Measurements from ENCODE around the gene NEU3.
A peak's percentile ranks its signal among the peaks of the same experiment; 100 is the strongest.
"Not testable (repeated sequence)": the region's sequence is repeated elsewhere in the genome, so short reads cannot be mapped to it uniquely, and the experiment has no call there.

The NEU3 gene

DNA sequence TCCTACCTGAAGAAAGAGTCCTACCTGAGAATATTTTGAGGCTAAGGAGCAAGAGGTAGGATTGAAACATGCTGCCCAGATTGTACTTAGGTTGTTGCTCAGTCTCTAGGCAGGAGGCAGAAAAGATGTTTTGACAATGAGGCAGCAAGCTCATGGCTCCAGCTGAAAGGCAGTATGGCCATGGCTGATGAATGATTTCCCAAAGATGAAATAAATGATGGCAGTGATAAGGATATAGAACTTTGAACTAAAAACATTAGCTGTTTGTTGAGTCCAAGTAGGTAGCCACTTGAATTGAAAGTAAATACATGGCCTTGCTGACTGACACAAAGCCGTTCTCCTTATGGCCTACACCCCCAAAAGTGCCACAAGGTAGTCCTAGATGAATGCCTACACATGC lies 6.8 kb upstream of the NEU3 start:
- no peak for DNase-seq (ENCODE audit: low read depth, low spot score)

DNA sequence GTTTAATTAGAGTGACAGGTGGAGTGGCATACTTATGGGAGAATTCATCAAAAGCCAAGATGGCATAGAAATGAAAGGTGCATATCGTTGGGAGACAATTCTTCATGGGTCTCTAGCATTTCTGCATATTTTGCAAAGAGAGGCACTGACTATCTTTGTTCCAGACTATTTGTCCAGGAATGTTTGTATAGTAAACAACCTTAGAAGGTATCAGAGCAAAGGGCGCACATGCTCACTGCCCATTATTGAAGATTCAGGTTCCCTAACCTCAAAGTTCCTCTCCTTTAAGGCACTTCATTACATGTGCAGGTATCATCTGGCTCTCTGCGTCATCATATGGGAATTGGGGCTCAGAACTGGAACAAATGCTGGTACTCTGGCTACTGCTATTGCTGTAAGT lies 4.7 kb upstream of the NEU3 start:
- no peak for DNase-seq (ENCODE audit: low read depth, low spot score)

DNA sequence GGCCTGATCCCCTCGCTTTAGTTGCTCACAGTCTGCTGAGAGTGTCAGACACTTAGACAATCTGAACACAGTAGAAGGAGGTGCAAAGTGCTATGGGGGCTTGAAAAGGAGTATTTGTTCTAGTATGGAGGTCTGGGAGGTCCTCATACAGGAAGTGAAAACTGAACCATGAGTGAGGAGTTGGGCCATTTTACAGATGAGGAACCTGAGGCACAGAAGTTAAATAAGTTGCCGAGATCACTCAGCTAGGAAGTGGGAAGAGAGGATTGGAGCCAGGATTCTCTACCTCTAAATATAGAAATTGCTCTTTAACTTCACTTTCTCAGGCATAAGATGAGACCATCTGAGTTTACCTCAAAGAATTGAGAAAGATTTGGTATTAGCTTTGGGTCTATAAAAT lies 4.0 kb upstream of the NEU3 start:
- no peak for DNase-seq (ENCODE audit: low read depth, low spot score)

DNA sequence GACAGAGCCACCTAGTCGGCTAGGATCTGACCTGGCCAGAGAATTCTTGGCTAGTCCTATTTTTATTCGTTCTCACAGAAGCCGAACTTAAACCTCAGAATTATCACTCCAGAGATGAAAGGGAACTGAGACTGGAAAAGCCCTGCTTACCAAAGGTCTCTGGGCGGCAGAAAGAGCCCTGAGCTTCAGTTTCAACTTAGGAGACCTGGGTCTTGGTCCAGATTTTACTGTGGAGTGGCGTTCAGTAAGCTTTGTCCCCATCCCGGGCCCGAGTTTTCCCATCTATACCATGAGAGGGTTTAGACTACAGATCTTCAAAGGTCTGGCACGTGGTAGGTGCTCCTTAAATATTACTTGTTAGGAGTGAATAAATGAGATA lies 516 bp downstream of the NEU3 start:
- no peak for DNase-seq (ENCODE audit: low read depth, low spot score)

DNA sequence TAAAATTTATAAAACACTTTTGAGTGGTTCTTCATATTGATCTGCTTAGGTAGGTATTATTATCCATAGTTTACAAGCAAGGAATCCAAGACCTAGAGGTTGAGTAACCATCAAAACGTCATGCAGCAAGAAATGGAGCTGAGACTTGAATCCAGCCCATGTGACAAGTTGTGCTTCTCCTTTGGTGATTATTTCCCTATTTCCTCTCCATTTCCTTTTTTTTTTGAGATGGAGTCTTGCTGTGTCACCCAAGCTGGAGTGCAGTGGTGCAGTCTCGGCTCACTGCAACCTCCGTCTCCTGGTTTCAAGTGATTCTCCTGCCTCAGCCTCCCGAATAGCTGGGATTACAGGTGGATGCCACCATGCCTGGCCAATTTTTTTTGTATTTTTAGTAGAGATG lies 1.4 kb downstream of the NEU3 start:
- not testable (repeated sequence) for DNase-seq (ENCODE audit: low read depth, low spot score)

DNA sequence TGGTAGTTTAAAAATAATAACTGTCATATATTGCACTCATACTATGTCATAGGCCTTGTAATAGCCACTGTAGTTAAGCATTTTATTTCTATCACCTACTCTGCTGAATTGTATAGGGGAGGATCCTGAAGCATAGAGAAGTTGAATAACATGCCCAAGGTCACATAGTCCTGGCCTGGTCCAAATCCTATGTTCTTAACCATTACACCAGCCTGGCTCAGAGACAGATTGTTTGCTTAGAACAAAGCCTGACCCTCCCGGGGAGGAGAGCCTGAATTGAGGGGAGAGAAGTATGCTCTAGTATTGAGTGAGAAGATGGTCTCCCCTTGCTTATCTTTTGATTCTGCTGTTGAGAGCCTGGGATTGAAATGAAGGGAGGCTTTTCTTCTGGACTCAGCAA lies 2.2 kb downstream of the NEU3 start:
- DNase-seq (ENCODE audit: low read depth, low spot score) = no peak

DNA sequence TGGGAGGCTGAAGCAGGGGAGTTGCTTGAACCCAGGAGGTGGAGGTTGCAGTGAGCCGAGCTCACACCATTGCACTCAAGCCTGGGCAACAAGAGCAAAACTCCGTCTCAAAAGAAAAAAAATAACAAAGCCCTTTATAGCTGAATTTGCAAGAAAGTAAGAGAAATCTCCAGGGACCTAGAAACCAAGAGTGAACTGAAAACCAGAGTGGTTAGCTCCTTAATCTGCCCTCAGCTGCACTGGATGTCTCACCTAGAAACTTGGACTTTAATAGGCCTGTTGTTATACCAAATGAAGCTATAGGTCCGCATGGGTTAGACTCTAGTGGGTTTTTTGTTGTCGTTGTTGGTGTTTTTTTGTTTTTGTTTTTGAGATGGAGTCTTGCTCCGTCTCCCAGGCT lies 4.1 kb downstream of the NEU3 start:
- no peak for DNase-seq (ENCODE audit: low read depth, low spot score)

DNA sequence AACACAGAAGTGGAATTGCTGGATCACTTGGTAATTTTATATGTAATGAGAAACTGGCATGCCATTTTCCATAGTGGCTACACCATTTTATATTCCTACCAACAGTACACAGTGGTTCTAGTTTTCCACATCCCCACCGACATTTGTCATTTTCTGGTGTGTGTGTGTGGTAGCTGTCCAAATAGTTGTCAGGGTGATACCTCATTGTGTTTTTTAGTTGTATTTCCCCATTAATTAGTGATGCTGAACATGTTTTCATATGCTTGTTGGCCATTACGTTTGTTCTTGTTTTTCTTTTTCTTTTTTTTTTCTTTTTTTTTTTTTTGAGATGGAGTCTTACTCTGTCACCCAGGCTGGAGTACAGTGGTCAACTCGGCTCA lies 12.2 kb downstream of the NEU3 start:
- no peak for DNase-seq (ENCODE audit: low read depth, low spot score)

DNA sequence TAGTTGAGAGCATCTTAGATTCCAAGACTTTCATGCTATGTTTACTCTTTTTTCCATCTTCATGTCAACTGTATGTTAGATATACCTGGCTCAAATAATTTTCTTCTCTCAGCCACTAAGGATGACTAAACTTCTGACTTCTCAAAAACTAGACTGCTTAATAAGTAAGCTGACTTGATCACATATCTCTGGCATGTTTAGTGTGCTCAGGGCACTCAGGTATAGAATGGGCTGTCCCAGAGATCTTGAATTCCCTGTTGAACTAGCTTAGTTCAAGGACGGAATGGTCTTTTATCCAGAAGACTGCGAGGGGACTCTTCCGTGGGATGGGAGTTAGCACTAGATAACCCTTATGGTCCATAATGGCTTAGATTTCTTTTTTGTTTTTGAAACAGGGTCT lies 13.0 kb downstream of the NEU3 start:
- no peak for DNase-seq (ENCODE audit: low read depth, low spot score)

DNA sequence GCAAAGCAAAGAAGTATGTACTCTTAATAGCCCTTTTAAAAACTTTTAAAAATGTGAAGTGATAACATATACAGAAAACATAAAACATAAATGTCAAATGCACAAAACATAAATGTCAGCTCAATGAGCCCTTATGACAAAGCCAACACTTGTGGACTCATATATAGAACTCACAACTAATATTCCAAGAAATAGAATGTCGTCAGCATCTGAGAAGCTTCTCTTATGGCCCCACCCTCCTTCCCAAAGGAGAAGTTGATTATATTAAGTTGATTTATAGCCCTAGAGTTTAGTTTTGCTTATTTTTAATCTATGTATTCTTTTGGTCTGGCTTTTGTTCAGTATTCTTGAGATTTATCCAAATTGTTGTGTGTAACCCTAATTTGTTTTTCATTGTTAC lies 13.8 kb downstream of the NEU3 start:
- no peak for DNase-seq (ENCODE audit: low read depth, low spot score)

DNA sequence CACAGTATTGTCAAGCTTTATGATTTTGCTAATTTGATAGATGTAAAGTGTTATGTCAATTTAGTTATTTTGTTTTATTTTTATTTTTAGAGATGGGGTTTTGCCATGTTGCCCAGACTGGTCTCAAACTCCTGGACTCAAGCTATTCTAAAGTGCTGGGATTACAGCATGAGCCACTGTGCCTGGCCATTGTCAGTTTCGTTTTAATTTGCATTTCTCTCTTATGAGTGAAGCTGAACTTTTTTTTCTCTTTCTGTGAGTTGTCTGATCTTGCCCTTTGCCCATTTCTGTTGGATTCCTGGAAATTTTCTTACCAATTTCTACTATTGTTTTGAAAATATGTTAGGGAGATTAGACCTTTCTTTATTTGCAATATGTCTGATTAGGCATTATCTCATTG lies 15.5 kb downstream of the NEU3 start:
- DNase-seq (ENCODE audit: low read depth, low spot score) = no peak

DNA sequence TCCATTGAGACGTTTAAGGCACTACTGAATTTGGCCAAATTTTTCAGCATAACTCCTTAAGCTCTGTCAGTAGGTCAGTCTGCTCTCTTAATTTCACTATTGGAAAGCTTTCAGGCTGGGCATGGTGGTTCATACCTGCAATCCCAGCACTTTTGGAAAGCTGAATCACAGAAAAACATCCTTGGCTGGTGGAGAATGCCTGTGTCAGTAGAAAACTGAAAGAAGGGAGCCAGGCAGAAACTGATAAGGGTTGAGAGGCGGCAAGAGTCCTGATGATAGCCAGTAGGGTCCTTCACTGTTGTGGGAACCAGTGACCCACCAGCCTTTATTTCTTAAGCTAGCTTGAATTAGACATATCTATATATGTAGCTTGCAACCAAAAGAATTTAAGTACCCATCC lies 22.6 kb downstream of the NEU3 start:
- DNase-seq (ENCODE audit: low read depth, low spot score) = no peak

DNA sequence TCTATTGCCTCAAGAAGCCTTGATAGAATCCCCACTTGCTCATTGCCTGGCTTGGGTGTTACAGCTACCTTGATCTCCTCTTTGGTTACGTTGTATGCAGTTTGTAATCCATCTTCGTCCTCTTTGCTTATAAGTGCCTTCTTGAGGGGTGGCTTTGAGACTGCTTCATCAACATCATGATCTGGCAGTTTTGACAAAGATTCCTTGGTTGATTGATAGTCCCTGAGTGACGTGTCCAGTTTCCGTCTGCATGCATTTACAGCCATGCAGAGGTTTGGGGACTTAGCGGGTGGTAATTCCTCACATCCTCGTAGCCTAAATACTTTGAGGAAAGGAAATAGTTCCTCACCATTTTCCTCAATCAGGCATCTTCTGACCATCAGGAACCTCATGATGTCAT lies 23.1 kb downstream of the NEU3 start:
- no peak for DNase-seq (ENCODE audit: low read depth, low spot score)

DNA sequence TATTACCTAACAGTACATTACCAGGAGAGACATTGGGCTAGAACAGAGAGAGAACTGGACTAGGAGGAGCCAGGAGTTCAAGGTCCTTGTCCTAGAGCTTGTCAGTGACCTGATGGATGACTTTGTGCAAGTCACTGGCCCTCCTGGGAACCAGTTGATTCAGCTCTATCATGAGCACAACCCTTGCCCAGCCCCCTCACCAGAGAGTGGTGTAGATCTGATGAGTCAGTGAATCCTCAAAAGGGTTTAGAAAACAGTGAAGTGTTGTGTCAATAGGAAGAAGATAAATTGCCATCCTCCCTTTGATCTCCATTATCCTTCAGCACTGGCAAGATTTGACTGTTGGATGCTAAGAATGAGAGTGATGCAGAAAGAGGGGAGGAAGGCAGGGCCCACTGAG lies 24.3 kb downstream of the NEU3 start:
- no peak for DNase-seq (ENCODE audit: low read depth, low spot score)

DNA sequence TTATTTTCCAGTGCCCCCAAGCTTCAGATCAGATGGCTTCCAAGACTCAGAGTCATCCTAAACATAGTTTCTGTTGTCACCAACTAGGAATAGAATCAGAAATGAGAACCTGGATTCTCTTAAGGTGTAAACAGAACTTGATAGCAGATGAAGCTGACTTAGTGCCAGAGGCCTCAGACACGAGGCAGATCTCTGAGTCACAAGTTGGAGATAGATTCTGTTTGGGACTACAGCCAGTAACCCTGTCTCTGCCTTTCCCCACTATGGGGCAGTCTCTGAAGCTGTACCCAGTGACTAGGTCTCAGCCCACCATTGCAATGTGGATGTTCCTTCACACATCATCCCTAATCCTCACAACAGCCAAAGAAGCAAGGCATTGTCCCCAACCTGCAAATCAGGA lies 25.4 kb downstream of the NEU3 start:
- DNase-seq (ENCODE audit: low read depth, low spot score) = no peak

DNA sequence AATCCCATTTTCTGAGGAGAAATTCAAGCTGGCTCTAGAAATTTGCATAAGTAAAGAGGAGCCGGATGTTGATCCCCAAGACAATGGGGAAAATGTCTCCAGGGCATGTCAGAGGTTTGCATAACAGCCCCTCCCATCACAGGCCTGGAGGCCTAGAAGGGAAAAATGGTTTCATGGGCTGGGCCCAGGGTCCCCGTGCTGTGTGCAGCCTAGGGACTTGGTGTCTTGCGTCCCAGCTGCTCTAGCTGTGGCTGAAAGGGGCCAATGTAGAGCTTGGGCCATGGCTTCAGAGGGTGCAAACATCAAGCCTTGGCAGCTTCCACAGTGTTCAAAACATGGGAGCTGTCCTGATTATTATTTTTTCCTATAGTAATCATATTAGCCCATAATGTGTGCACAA lies 30.5 kb downstream of the NEU3 start:
- DNase-seq (ENCODE audit: low read depth, low spot score) = not testable (repeated sequence)

DNA sequence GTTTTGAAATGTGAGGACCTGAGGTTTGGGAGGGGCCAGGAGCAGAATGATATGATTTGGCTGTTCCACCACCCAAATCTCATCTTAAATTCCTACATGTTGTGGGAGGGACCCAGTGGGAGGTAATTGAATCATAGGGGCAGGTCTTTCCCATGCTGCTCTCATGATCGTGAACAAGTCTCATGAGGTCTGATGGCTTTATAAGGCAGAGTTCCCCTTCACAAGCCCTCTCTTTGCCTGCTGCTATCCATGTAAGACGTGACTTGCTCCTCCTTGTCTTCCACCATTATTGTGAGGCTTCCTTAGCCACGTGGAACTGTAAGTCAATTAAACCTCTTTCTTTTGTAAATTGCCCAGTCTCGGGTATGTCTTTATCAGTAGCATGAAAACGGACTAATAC lies 31.6 kb downstream of the NEU3 start:
- DNase-seq (ENCODE audit: low read depth, low spot score) = not testable (repeated sequence)

DNA sequence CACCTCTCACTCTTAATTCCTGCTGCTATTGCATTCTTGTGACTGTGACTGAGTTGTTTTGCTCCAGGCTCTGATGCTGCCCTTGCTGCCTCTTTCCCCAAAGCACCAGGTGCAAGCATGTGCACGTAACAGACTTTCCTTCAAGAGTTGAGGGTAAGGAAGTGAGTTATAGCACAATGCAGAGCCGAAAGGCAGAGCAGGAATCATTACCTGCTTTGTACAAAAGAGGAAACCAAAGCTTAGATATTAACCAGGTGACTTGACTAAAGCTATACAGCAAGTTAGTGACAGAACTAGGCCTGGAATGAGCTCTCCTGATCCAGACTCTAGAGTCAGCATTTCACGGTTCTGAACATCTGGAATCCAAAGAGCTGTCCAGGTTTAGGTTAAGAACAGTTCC lies 33.6 kb downstream of the NEU3 start:
- no peak for DNase-seq (ENCODE audit: low read depth, low spot score)

DNA sequence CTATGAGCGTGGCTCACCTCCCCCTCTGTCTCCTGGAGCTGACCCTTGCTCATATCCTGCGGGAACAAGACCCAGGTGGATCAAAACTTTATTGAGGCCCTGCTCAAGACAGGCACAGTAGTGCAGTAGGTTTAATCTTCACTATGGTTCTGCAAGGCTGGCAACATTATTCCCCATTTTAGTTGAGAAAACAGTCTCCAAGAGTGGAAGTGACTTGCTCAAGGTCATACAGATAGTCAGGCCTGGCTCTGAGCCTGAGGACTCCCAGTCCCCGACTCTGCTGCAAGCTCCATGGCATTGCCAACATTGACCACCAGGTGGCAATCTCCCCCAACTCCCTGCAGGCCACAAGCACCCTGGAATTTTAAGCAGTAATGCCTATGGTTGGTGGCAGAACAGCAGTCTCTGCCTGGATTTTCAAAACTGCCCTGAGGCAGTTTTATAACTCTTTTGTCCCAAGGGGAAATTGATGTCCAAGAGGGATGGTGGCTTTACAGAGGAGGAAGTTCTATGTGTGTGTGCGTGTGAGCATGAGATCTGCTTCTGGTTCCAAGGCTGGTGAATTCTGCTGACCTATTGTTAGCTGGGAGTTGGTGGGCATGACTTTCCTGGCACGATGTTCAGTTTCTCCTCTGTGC lies 34.1 kb downstream of the NEU3 start:
- peak; percentile 50 for DNase-seq (ENCODE audit: low read depth, low spot score)

DNA sequence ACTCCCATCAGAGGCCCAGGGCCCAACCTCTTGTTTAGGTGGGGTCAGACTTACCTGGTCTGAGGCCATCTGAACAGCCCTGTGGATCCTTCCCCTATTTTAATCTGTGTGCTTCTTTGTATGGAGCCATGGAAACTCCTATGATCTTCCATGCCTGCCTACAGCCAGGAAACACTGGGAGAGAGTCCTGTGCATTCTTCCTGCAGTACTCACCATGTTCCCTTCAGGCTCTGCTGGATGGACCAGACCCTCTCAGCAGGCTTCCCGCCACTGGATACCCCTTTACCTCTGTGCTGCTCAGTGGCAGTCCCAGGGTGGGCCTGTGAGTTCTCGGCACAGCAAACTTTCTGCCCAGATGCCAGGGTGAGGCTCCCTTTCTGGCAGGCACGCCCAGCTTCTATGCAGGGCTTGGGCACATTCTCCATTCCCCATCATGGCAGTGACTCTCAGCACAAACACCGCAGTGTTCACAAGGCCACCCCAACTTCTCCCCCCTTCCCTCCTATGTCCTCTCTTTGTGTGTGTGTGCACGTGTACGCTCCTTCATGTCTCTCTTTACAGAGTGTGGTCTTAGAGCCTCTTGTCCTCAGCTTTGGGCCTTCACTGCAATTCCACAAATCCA lies 34.8 kb downstream of the NEU3 start:
- DNase-seq (ENCODE audit: low read depth, low spot score) = no peak

DNA sequence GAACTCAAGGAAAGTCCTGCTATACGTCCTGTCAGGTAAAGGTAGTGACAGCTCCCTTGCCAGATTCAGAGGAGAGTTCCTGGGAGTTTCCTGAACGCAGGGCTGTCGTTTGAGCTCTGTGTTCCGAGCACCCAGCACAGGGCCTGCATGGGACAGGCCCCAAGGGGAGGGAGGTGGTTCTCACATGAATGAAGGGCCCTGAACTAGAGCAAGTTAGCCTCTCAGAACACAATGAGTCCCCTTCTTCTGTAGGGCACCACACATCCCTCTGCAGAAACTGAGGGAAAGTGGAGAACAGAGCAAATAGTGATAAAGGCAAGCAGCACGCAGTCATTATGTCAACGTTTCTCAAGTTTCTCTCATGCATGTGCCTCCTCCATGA lies 35.3 kb downstream of the NEU3 start:
- DNase-seq (ENCODE audit: low read depth, low spot score) = no peak

DNA sequence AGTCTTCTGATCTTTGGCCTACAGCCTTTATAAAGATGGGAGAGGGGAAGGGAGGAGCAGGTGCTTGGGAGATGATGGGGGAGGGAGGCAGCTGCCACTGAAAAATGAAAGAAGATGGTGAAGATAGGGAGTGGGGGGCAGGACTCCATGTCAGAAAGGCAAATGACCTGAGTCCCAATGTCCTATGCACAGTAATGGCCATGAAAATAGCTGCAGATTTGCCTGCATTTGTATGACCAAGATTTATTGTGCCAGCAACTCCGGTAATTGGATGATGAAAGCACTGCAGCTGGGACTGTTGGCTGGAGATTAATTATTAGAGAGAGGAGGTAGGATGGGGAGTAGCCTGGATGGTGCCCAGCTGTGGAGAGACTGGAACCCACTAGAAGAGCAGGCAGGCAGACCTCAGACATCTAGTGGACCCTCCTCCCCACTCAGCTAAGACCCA lies 36.1 kb downstream of the NEU3 start:
- DNase-seq (ENCODE audit: low read depth, low spot score) = no peak

DNA sequence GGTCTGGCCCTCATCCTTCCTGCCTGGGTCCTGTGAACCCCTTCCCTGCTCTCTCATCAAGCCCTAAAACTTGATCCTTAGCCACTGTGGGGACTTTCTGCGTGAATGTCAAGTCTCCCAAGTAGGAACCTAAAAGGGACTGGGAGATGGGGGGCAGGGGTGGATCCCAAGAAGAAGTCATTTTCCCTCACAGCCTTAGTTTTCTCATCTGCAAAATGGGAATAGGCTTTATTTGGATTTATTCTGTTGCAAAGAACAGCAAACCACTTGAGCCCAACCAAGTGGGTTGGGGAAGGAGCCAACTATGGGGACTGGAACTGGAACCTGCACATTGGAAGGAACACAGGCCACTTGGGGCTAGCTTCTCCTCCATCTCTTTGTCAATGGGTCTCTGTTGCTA lies 36.8 kb downstream of the NEU3 start:
- no peak for DNase-seq (ENCODE audit: low read depth, low spot score)

DNA sequence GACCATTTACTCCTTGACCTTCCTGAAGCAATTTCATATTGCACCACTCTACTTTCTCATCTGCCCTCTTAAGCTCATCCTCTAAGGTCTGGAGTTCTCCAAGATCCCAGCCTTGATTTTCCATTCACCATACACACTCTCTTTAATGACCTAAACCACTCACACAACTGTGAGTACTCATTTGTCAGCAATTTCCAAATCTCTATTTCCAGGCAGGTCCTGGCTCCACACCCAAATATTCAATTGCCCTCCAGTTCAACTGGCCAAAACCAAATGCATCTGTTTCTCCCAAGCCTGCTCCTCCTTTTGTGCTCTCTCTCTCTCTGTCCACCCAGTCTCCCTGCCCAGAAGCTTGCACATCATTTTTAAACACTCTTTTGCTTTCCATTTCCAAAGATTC lies 39.6 kb downstream of the NEU3 start:
- DNase-seq (ENCODE audit: low read depth, low spot score) = no peak
